ENCODE data around the gene RCCD1.

- TF ChIP-seq REST (IDR thresholded peaks at IDR 0.05; ENCODE audit: low read depth) = no peak
- TF ChIP-seq TAF1 (IDR thresholded peaks at IDR 0.05; ENCODE audit: low read depth) = no peak
- no peak for TF ChIP-seq RAD21 (IDR thresholded peaks at IDR 0.05; ENCODE audit: low read depth)
- TF ChIP-seq YY1 (IDR thresholded peaks at IDR 0.05; ENCODE audit: low read depth) = no peak
- TF ChIP-seq NFIC (IDR thresholded peaks at IDR 0.05) = no peak
- no peak for TF ChIP-seq CEBPB (IDR thresholded peaks at IDR 0.05)
- TF ChIP-seq TCF12 (IDR thresholded peaks at IDR 0.05; ENCODE audit: low read depth) = no peak
- no peak for TF ChIP-seq EP300 (IDR thresholded peaks at IDR 0.05; ENCODE audit: borderline replicate concordance)
- TF ChIP-seq CREB1 (IDR thresholded peaks at IDR 0.05; ENCODE audit: low read depth) = no peak
Observed at GRCh38 chr15:90946941-90947576, 7.6 kb upstream of the RCCD1 start.

All from Ishikawa (cell line).